Activated T-cell treated with anti-CD3 and anti-CD28 coated beads, Interleukin-2, amount 50 U/mL, for 4 hours (primary cell): ENCODE data around the gene MYOM1. TPM values are rescaled to one million over a fixed set of nuclear protein-coding genes. Genes with fewer than 3 reads are reported as not detected.
"Not testable (repeated sequence)": the region's sequence is repeated elsewhere in the genome, so short reads cannot be mapped to it uniquely, and the experiment has no call there.

Experiments used
- ATAC-seq, 2 donors: fragments of 200-7000 bp; cut with Tn5 transposase; one replicate each; pipeline ENCODE4 v1.10.0; 2021
- DNase-seq: peaks from one replicate; pipeline ENCODE4 v3.0.0-alpha.2; 2020
- H3K27me3 Mint-ChIP-seq: one replicate; pipeline ENCODE4 v1.8.0; 2021; ENCODE audit warnings: low read depth, mixed read lengths
- H3K36me3 Mint-ChIP-seq: one replicate; pipeline ENCODE4 v1.8.0; 2022; ENCODE audit warnings: mixed read lengths; ENCODE audit not compliant: insufficient read depth
- H3K4me1 Mint-ChIP-seq: one replicate; pipeline ENCODE4 v1.8.0; 2021; ENCODE audit warnings: low read depth, mixed read lengths
- H3K4me3 Mint-ChIP-seq: one replicate; pipeline ENCODE4 v1.8.0; 2021; ENCODE audit warnings: mild to moderate bottlenecking, moderate library complexity, mixed read lengths
- H3K9me3 Mint-ChIP-seq: one replicate; pipeline ENCODE4 v1.8.0; 2021; ENCODE audit warnings: mixed read lengths
- total RNA-seq, 3 donors: library from RNA; stranded (reverse); gene quantifications; one replicate each; pipeline ENCODE4 v1.2.1, GENCODE V29; 2021

The MYOM1 gene
- total RNA-seq, 3 donors from 2014 or later: 0.16 to 0.42 (median 0.25) TPM

DNA sequence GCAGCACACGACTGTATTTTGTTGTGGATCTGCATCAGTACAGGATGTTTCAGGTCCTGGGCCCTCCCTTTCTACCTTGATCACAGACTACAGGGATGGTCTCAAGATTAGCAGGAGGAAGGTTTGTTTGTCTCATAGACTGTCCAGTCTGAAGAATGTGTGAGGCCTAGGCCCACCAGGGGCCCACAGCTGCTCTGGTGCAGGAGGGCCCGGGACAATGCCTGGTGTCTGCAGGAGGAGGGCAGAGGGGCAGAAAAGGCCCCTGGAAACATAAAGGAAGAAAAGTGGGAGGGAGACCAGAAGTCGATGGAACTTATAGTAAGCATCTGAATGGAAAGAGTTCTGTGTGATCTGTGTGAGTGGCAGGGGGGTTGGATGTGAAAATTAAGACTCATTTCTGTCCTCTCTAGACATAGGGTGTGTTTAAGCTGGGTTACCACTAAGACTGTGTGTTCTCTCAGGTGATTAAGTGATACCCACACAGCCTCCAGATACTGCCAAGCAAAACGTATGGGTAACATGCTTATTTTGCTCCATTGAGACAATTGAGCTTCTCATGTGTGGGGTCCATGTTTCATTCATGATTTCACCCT, 173.5 kb downstream of the MYOM1 start:
- DNase-seq: no peak
- H3K36me3 Mint-ChIP-seq: no peaks in the 10 kb centered on the region
- peak; percentile 97 to 98 for ATAC-seq
- H3K4me3 Mint-ChIP-seq: no peak overlapping the region
- H3K9me3 Mint-ChIP-seq: no peaks in the 10 kb centered on the region
- H3K4me1 Mint-ChIP-seq: peaks cover 10% of the 10 kb centered on the region
- no peaks in the 10 kb centered on the region for H3K27me3 Mint-ChIP-seq

DNA sequence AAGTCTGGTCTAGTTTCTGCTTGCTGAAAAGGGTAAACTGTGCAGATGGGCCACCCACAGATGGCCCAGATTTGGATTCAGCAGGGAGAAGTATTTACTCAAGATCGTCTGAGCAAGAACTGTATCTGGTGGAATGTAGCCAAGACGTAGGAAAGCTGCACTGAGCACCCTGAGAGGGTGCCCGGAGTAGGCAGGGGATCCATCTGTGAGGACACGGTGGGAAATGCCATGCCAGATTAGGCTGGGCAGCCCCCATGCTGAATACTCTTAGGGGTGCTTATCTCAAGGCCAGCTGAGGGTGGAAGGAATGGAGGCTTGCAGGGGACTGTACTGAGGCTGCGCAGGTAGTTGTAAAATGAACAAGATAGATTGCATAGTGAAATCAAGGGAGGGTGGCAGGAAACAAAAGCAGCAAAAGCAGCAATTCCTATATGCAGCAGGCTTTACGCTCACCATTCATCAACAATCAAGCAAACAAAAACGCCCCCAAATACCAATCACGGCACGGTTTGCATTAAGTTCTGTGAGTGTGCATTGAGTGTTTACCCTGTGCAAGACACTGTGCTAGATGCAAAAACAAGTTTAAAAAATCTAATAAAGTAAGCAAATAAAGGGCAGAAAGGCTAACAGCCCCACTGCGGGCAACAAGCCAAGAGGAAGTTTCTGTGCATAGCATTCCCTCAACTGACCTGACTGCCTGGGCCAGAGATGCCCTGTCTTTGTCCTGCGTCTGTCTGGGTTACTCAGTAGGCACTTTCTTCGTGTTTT, 174.7 kb downstream of the MYOM1 start:
- DNase-seq (no peak), ATAC-seq (no peak)
- H3K36me3 Mint-ChIP-seq: no peaks in the 10 kb centered on the region
- no peaks in the 10 kb centered on the region for H3K9me3 Mint-ChIP-seq
- no peaks in the 10 kb centered on the region for H3K27me3 Mint-ChIP-seq
- H3K4me1 Mint-ChIP-seq: peaks cover 11% of the 10 kb centered on the region
- H3K4me3 Mint-ChIP-seq: no peak overlapping the region

DNA sequence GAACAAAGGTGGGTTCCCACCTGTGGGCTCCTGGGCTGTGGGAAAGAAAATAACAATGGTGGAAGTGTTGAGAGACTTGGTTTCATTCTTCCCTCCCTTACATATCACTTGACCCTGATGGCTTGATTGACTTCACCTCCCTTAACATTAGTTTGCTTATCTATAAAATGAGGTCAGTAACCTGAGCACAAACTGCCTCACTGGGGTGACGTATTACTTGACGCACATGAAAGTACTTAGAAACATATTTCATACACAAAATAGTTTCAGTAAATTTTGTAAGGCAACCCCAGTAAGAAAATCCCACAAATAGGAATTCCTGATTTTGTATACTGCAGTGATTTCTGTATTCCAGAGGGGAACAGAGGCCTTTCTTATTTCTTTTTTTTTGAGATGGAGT, 177.4 kb downstream of the MYOM1 start:
- ATAC-seq (no peak), DNase-seq (no peak)
- Mint-ChIP-seq H3K4me1 (peaks cover 16% of the 10 kb centered on the region), H3K27me3 (no peaks in the 10 kb centered on the region), H3K36me3 (no peaks in the 10 kb centered on the region), H3K4me3 (no peak overlapping the region), H3K9me3 (no peaks in the 10 kb centered on the region)

DNA sequence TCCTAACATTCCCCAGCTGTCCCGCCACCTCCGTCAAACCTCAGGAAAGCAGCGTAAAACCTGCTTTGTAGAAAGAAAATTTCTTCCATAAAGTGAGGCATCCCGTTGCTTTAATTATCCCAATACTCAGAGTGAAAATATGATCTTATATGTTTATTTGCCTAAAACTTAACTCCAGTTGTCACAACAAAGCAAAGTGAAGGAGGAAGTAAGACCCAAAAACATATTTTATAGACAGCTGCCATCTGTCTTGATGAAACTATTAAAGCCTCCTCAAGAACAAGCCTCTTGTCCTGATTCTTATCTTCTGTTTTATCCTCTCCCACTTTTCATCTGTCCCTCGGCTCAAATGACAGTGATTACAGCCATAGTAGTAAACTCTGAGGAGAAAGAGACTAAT, 177.9 kb downstream of the MYOM1 start:
- Mint-ChIP-seq H3K27me3 (no peaks in the 10 kb centered on the region), H3K9me3 (no peaks in the 10 kb centered on the region)

DNA sequence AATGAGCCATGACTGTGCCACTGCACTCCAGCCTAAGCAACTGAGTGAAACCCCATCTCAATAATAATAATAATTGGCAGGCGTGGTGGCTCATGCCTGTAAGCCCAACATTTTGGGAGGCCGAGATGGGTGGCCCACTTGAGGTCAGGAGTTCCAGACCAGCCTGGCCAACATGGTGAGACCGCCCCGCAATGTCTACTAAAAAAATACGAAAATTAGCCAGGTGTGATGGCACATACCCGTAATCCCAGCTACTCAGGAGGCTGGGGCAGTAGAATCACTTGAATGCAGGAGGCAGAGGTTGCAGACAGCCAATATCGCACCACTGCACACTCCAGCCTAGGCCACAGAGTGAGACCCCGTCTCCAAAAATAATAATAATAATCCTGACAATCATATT, 178.9 kb downstream of the MYOM1 start:
- no peak overlapping the region for H3K4me3 Mint-ChIP-seq
- ATAC-seq (no peak), DNase-seq (no peak)
- no peaks in the 10 kb centered on the region for H3K36me3 Mint-ChIP-seq
- H3K9me3 Mint-ChIP-seq: no peaks in the 10 kb centered on the region
- H3K27me3 Mint-ChIP-seq: no peaks in the 10 kb centered on the region
- H3K4me1 Mint-ChIP-seq: peaks cover 11% of the 10 kb centered on the region

More for the DNA sequence above, 177.9 kb downstream of the MYOM1 start:
- H3K4me1 Mint-ChIP-seq: peaks cover 17% of the 10 kb centered on the region
- H3K36me3 Mint-ChIP-seq: no peaks in the 10 kb centered on the region
- no peak overlapping the region for H3K4me3 Mint-ChIP-seq
- no peak for DNase-seq
- no peak for ATAC-seq

DNA sequence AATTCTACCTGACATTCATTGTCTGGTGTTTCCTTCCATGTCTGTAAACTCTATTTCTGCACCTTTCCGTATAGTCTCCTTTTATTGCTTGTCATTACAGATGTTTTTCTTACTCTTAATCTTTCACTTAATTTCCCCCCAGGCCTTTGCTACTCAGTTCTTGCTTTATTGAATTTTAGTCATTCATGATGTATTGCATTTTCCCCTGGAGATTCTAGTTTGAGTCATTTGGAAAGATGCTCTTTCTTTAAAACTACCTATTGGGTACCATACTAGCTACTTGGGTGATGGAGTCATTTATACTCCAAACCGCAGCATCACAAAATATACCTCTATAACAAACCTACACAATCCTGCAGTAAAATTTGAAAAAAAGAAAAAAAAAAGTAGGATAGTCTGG, 179.6 kb downstream of the MYOM1 start:
- DNase-seq (no peak), ATAC-seq (peak; percentile 37 to 77)
- Mint-ChIP-seq H3K27me3 (no peaks in the 10 kb centered on the region), H3K9me3 (no peaks in the 10 kb centered on the region), H3K4me3 (no peak overlapping the region), H3K36me3 (no peaks in the 10 kb centered on the region), H3K4me1 (peaks cover 11% of the 10 kb centered on the region)

DNA sequence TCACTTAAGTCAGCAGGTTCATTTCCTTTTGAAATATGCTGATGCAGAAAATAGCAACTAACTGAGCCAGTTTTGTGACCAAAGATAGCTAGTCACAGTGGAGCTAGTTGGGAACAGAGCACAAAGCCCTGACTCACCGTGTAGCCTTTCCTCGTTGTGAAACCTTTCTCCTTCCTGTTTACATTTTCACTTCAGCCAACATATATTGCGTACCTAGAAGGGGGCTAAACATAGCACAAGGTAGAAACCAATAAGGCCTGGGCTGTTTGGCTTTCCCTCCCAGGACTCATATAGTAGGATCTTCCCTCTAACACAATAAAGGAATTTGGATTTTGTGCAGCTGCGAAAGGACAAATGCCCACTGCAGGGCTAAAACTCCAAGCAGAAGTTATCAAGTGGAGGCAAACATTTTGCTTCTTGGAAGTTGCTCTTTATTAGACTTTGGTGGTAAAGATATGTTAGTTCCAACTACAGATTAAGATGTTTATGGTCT, 182.3 kb downstream of the MYOM1 start:
- H3K27me3 Mint-ChIP-seq: no peaks in the 10 kb centered on the region
- ATAC-seq (peak; percentile 58 to 75), DNase-seq (no peak)
- H3K4me1 Mint-ChIP-seq: peaks cover 9% of the 10 kb centered on the region
- no peaks in the 10 kb centered on the region for H3K36me3 Mint-ChIP-seq
- H3K9me3 Mint-ChIP-seq: no peaks in the 10 kb centered on the region
- H3K4me3 Mint-ChIP-seq: no peak overlapping the region

DNA sequence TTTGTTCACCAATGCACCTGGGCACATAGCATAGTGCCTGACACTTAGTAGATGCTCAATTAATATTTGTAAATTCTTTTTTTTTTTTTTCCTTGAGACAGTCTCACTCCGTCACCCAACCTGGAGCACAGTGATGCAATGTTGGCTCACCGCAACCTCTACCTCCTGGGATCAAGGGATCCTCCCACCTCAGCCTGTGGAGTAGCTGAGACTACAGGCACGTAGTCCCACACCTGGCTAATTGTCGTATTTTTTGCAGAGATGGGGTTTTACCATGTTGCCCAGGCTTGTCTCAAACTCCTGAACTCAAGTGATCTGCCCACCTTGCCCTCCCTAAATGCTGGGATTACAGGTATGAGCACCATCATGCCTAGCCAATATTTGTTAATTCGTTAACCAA, 183.7 kb downstream of the MYOM1 start:
- Mint-ChIP-seq H3K9me3 (no peaks in the 10 kb centered on the region), H3K36me3 (no peaks in the 10 kb centered on the region), H3K4me3 (no peak overlapping the region), H3K27me3 (no peaks in the 10 kb centered on the region), H3K4me1 (peaks cover 9% of the 10 kb centered on the region)
- DNase-seq (no peak), ATAC-seq (no peak)

DNA sequence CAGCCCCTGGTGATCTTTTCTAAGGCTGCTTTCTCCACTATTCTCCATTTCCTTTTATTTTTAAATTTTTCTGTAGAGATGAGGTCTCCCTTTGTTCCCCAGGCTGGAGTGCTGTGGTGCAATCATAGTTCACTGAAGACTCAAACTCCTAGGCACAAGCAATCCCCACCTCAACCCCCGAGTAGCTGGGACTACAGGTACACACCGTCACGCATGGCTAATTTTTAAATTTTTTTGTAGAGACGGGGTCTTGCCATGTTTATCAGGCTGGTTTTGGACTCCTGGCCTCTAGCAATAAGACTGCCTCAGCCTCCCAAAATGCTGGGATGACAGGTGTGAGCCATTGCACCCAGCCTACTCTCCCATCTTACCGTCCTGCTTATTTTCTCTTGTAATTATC, 184.1 kb downstream of the MYOM1 start:
- Mint-ChIP-seq H3K4me1 (peaks cover 9% of the 10 kb centered on the region), H3K36me3 (no peaks in the 10 kb centered on the region), H3K4me3 (no peak overlapping the region), H3K9me3 (no peaks in the 10 kb centered on the region), H3K27me3 (no peaks in the 10 kb centered on the region)
- DNase-seq (no peak), ATAC-seq (no peak)

DNA sequence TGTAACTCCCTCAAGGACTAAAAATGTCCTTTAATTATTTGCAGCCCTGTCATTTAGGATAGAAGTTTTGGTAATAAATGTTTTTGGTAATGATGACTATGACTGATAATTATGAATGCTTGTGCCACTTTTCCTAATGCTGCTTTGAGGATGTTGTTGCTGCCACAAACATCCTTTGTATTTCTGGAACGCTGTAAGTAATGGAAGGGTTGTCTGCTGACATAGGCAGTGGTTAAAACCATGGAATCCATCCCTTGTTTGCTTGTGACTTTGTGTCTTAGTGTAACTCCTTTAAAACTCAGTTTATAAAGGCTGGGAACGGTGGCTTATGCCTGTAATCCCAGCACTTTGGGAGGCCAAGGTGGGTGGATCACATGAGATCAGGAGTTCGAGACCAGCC, 187.0 kb downstream of the MYOM1 start:
- Mint-ChIP-seq H3K4me3 (no peak overlapping the region), H3K36me3 (no peaks in the 10 kb centered on the region), H3K9me3 (no peaks in the 10 kb centered on the region), H3K4me1 (peaks cover 5% of the 10 kb centered on the region), H3K27me3 (no peaks in the 10 kb centered on the region)
- no peak for ATAC-seq
- no peak for DNase-seq

DNA sequence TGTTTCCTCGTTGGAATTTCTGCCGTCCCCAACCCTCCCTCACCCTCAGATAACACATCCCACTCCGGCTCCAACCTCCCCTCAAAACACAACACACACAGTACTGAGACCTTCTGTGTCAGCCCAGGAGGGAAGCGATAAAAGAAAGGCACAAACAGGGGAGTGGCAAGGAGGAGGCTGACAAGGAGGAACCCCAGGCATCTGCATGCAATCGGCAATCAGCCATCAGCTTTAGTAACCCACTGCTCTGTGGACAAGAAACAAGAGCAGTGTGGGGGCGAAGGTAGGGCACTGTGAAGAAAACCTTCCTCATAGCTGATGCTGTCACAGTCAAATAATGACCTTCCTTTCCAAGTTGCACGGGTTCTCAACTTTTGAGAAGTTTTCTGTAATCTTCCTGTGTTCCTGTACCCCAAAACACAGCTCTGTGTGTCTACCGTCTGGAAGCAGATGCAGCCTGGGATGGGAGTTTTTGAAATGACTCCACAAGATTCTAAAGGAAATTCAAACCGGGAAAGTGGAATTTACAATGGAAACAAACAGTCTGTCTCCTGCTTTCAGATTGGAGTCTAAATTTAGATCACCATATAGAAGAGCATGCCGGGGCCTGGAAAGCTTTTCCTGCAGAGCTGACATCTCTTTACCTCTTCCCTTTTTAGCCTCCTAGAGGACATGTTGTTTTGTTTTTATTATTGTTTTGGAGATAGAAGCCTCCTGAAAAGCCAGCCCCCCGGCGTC, 190.4 kb downstream of the MYOM1 start:
- DNase-seq: no peak
- Mint-ChIP-seq H3K4me1 (no peaks in the 10 kb centered on the region), H3K27me3 (no peaks in the 10 kb centered on the region), H3K36me3 (no peaks in the 10 kb centered on the region), H3K9me3 (no peaks in the 10 kb centered on the region), H3K4me3 (no peak overlapping the region)
- ATAC-seq: no peak

DNA sequence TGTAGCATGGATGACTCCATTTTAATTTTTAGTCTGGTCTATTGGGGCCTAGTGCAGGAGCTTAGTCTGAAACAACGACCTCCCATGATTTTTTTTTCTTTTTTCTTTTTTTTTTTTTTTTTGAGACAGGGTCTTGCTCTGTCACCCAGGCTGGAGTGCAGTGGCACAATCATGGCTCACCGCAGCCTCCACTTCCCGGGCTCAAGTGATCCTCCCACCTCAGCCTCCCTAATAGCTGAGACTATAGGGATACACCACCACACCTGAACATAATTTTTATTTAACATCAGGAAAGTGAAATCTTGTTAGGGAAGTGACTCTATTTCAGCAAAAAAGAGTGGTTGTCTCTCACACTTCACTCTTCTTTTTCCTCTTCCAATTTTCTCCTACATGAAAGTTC, 191.7 kb downstream of the MYOM1 start:
- DNase-seq, H3K4me1 Mint-ChIP-seq, H3K36me3 Mint-ChIP-seq, H3K9me3 Mint-ChIP-seq, ATAC-seq, H3K27me3 Mint-ChIP-seq, H3K4me3 Mint-ChIP-seq: not testable (repeated sequence)

DNA sequence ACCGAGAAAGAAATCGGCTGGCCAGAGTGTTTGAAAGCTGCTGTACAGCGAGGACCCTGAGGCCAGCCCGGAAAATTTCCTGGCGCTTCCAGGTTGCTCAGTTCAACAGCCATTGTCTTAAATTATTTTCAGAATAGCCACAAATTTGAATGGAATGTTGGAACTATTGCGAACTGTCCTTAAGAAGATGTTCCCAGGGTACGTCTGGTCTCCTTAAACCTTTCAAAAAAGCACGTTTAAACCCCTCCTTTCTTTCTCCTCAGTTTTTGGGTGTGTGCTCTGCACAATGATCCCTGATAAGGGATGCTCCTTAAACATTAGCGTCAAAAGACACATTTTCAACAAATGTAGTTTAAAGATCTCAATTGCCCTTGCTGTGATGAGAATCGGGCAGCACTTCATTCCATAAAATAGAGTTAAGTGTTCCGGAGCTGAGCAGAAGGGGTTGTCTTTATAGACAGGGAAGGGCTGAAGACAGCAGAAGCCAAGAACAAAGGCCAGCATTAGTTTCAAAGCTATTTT, 192.3 kb downstream of the MYOM1 start:
- Mint-ChIP-seq H3K36me3 (no peaks in the 10 kb centered on the region), H3K27me3 (no peaks in the 10 kb centered on the region), H3K9me3 (no peaks in the 10 kb centered on the region), H3K4me1 (no peaks in the 10 kb centered on the region), H3K4me3 (no peak overlapping the region)
- DNase-seq (no peak), ATAC-seq (no peak)

DNA sequence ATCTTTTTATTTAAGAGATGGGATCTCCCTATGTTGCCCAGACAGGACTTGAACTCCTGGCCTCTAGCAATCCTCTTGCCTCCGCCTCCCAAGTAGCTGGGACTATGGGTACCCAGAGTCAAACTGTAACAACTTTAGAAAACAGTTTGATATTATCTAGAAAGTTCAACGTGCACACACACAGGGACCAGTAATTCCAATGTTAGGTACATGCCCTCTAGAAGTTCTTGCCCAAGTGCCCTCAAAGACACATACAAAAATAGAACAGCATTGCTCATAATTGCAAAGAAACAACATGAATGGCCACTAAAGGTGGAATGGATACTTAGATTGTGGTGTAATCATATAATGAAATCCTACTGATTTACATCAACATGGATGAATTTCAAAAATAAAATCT, 194.2 kb downstream of the MYOM1 start:
- H3K4me1 Mint-ChIP-seq: no peaks in the 10 kb centered on the region
- no peaks in the 10 kb centered on the region for H3K9me3 Mint-ChIP-seq
- no peaks in the 10 kb centered on the region for H3K36me3 Mint-ChIP-seq
- H3K4me3 Mint-ChIP-seq: no peak overlapping the region
- no peaks in the 10 kb centered on the region for H3K27me3 Mint-ChIP-seq
- DNase-seq (no peak), ATAC-seq (no peak)
